ENCODE measurements around the gene ESRRA.
A peak's percentile ranks its signal among the peaks of the same experiment; 100 is the strongest.

Gene ESRRA

GRCh38 chr11:64268025-64268892, 37.1 kb upstream of the ESRRA start:
- peak overlapping the region; percentile 80 for H3K4me3 ChIP-seq
- TF ChIP-seq FOXP2 (optimal IDR thresholded peaks at IDR 0.05; ENCODE audit: control extremely low read depth, extremely low read length, insufficient read depth): no peak
- TF ChIP-seq EZH2 (IDR thresholded peaks at IDR 0.05): no peak
- no peak for TF ChIP-seq POLR2AphosphoS5 (IDR thresholded peaks at IDR 0.05; ENCODE audit: borderline replicate concordance, low read depth, low read length)
- peaks cover 12% of the 10 kb centered on the region; the same call in 1 of the 2 replicates for H3K36me3 ChIP-seq (ENCODE audit: insufficient read depth, low read length)
- peak overlapping the region; percentile 95 for H3K27ac ChIP-seq
- peak overlapping the region; percentile 92 for H3K9ac ChIP-seq (ENCODE audit: insufficient read length)
- no peak for DNase-seq (ENCODE audit: low read depth, low spot score)
- no peaks in the 10 kb centered on the region for H3K9me3 ChIP-seq (ENCODE audit: low read depth, low read length)

GRCh38 chr11:64268893-64269539, 36.3 kb upstream of the ESRRA start:
- peak overlapping the region; percentile 80 for H3K4me3 ChIP-seq
- H3K36me3 ChIP-seq (ENCODE audit: insufficient read depth, low read length): peaks cover 5% of the 10 kb centered on the region; the same call in 1 of the 2 replicates
- DNase-seq (ENCODE audit: low read depth, low spot score): no peak
- peak overlapping the region; percentile 95 for H3K27ac ChIP-seq
- peak overlapping the region; percentile 92 for H3K9ac ChIP-seq (ENCODE audit: insufficient read length)
- H3K9me3 ChIP-seq (ENCODE audit: low read depth, low read length): no peaks in the 10 kb centered on the region
- TF ChIP-seq EZH2 (IDR thresholded peaks at IDR 0.05): no peak
- no peak for TF ChIP-seq POLR2AphosphoS5 (IDR thresholded peaks at IDR 0.05; ENCODE audit: borderline replicate concordance, low read depth, low read length)
- no peak for TF ChIP-seq FOXP2 (optimal IDR thresholded peaks at IDR 0.05; ENCODE audit: control extremely low read depth, extremely low read length, insufficient read depth)

GRCh38 chr11:64269540-64270220, 35.6 kb upstream of the ESRRA start:
- peak overlapping the region; percentile 95 for H3K27ac ChIP-seq
- H3K9me3 ChIP-seq (ENCODE audit: low read depth, low read length): no peaks in the 10 kb centered on the region
- peak overlapping the region; percentile 92 for H3K9ac ChIP-seq (ENCODE audit: insufficient read length)
- peak overlapping the region; percentile 80 for H3K4me3 ChIP-seq
- DNase-seq (ENCODE audit: low read depth, low spot score): peak; percentile 98
- TF ChIP-seq FOXP2 (optimal IDR thresholded peaks at IDR 0.05; ENCODE audit: control extremely low read depth, extremely low read length, insufficient read depth): no peak
- peak; percentile 78; the same call in 1 of the 2 replicates for TF ChIP-seq POLR2AphosphoS5 (IDR thresholded peaks at IDR 0.05; ENCODE audit: borderline replicate concordance, low read depth, low read length)
- TF ChIP-seq EZH2 (IDR thresholded peaks at IDR 0.05): no peak
- H3K36me3 ChIP-seq (ENCODE audit: insufficient read depth, low read length): peaks cover 4% of the 10 kb centered on the region; the same call in 1 of the 2 replicates

GRCh38 chr11:64275031-64275800, 30.1 kb upstream of the ESRRA start:
- no peak for TF ChIP-seq POLR2AphosphoS5 (IDR thresholded peaks at IDR 0.05; ENCODE audit: borderline replicate concordance, low read depth, low read length)
- TF ChIP-seq FOXP2 (optimal IDR thresholded peaks at IDR 0.05; ENCODE audit: control extremely low read depth, extremely low read length, insufficient read depth): no peak
- no peak for TF ChIP-seq EZH2 (IDR thresholded peaks at IDR 0.05)

GRCh38 chr11:64275841-64276240, 29.5 kb upstream of the ESRRA start:
- no peak overlapping the region for H3K27ac ChIP-seq
- no peak overlapping the region for H3K4me3 ChIP-seq
- no peak for DNase-seq (ENCODE audit: low read depth, low spot score)
- TF ChIP-seq POLR2AphosphoS5 (IDR thresholded peaks at IDR 0.05; ENCODE audit: borderline replicate concordance, low read depth, low read length) (no peak), FOXP2 (optimal IDR thresholded peaks at IDR 0.05; ENCODE audit: control extremely low read depth, extremely low read length, insufficient read depth) (no peak), EZH2 (IDR thresholded peaks at IDR 0.05) (no peak)
- no peak overlapping the region for H3K9ac ChIP-seq (ENCODE audit: insufficient read length)
- H3K36me3 ChIP-seq (ENCODE audit: insufficient read depth, low read length): no peaks in the 10 kb centered on the region; the same call in 1 of the 2 replicates
- H3K9me3 ChIP-seq (ENCODE audit: low read depth, low read length): no peaks in the 10 kb centered on the region

More at GRCh38 chr11:64275031-64275800, 30.1 kb upstream of the ESRRA start:
- DNase-seq (ENCODE audit: low read depth, low spot score): no peak
- Histone ChIP-seq H3K4me3 (no peak overlapping the region), H3K9me3 (ENCODE audit: low read depth, low read length) (no peaks in the 10 kb centered on the region), H3K27ac (no peak overlapping the region), H3K9ac (ENCODE audit: insufficient read length) (no peak overlapping the region), H3K36me3 (ENCODE audit: insufficient read depth, low read length) (no peaks in the 10 kb centered on the region; the same call in 1 of the 2 replicates)

GRCh38 chr11:64276653-64277431, 28.5 kb upstream of the ESRRA start:
- Histone ChIP-seq H3K27ac (no peak overlapping the region), H3K36me3 (ENCODE audit: insufficient read depth, low read length) (no peaks in the 10 kb centered on the region; the same call in 1 of the 2 replicates), H3K4me3 (no peak overlapping the region), H3K9me3 (ENCODE audit: low read depth, low read length) (no peaks in the 10 kb centered on the region), H3K9ac (ENCODE audit: insufficient read length) (no peak overlapping the region)
- TF ChIP-seq EZH2 (IDR thresholded peaks at IDR 0.05): no peak
- TF ChIP-seq POLR2AphosphoS5 (IDR thresholded peaks at IDR 0.05; ENCODE audit: borderline replicate concordance, low read depth, low read length): no peak
- TF ChIP-seq FOXP2 (optimal IDR thresholded peaks at IDR 0.05; ENCODE audit: control extremely low read depth, extremely low read length, insufficient read depth): no peak
- DNase-seq (ENCODE audit: low read depth, low spot score): no peak
